ENCODE measurements around the gene ZHX3.

Gene ZHX3

DNA sequence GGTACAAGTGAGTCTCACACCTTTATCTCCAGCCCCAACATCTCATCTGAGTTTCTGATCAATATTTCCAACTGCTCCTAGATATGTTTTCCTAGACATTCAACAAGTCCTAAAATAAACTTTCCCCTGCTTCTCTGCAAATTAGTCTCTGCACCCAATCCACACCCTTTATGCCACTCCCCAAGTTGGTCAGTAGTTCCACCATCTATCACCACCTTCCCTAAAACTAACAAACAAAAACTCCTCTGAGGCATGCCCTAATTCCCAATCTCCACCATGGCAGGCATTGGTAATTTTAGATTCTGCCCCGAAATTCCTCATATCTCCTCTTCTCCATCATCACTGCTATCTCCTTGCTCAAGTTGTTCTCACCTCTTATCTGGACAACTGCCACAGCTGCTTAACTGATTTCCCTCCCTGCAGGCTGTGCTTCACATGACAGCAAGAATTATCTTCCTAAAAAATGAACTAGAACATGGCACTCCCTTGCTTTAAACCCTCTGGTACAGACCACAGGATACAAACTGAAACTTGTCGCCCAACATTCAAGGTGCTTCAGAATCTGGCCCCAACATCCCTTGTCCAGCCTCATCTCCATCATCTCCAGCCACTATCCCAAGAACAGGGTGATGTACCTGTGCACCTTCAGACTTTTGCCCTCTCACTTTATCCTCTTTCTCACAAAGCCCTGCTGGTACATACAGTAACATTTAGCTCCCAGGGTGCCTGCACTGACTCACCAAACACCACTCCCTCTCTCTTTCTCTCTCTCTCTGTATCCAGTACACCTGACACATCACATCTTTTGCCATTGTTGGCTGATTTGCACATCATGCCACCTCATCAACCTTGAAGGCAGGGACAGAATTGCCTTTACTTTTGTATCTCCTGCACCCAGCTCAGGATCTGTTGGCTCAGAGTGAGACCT lies 55.5 kb downstream of the ZHX3 start:
- no peak overlapping the region for H3K4ac ChIP-seq (ENCODE audit: low read depth, low read length)
- H2BK15ac ChIP-seq (replicated peaks; ENCODE audit: low read depth): no peak overlapping the region
- H4K8ac ChIP-seq (ENCODE audit: low read depth, low read length): no peak overlapping the region
- no peak overlapping the region for H3K27ac ChIP-seq (ENCODE audit: low read depth, low read length)
- no CpG with 5 or more reads among the region's 2 CpGs for WGBS (ENCODE audit: extremely low coverage, insufficient coverage, low lambda C conversion rate)
- no peak overlapping the region for H4K5ac ChIP-seq (ENCODE audit: low read length)
- peak; percentile 72 for DNase-seq
- no peaks in the 10 kb centered on the region for H3K79me2 ChIP-seq (ENCODE audit: control insufficient read depth, insufficient read depth, low read length)
- no peak overlapping the region for H2BK120ac ChIP-seq (ENCODE audit: low read depth, low read length)
- no peak overlapping the region for H3K56ac ChIP-seq (ENCODE audit: low read length)
- H3K9ac ChIP-seq (ENCODE audit: low read length): no peak overlapping the region
- no peak overlapping the region for H3K23ac ChIP-seq (ENCODE audit: low read length)
- no peak overlapping the region for H2BK5ac ChIP-seq (ENCODE audit: low read length)
- H3K36me3 ChIP-seq (ENCODE audit: control insufficient read depth, insufficient read depth, low read length): no peaks in the 10 kb centered on the region
- no peak overlapping the region for H3K4me3 ChIP-seq (ENCODE audit: low read length)
- H3K4me2 ChIP-seq (ENCODE audit: low read length): no peak overlapping the region
- H3K4me1 ChIP-seq (ENCODE audit: control insufficient read depth, low read depth, low read length): peaks cover 13% of the 10 kb centered on the region
- H3K27me3 ChIP-seq (ENCODE audit: insufficient read depth, low read length, poor library complexity): no peaks in the 10 kb centered on the region
- no peak overlapping the region for H2AK5ac ChIP-seq (ENCODE audit: low read length)
- no peak overlapping the region for H3K18ac ChIP-seq (ENCODE audit: low read length)
- no peaks in the 10 kb centered on the region for H3K79me1 ChIP-seq (ENCODE audit: low read length)

DNA sequence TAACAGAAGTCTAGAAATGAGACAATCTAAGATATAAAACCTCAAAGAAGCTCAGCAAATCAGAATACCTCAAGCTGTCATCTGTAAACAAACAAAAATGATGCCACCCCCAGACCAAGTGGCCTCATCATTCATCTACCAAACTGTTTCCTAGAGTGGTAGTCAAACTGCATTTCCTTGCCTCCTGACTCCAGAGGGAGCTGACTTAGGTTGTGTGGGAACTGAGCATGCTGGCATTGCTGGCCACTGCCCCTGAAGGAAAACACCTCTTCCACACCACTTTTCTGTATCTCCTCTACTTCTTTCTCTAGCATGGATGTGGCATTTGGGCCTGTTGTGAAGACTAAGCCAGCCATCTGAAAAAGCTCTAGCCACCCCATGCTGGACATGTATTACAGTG lies 56.3 kb downstream of the ZHX3 start:
- H3K79me2 ChIP-seq (ENCODE audit: control insufficient read depth, insufficient read depth, low read length): no peaks in the 10 kb centered on the region
- no peaks in the 10 kb centered on the region for H3K36me3 ChIP-seq (ENCODE audit: control insufficient read depth, insufficient read depth, low read length)
- no peak overlapping the region for H4K5ac ChIP-seq (ENCODE audit: low read length)
- no peak overlapping the region for H2BK15ac ChIP-seq (replicated peaks; ENCODE audit: low read depth)
- H3K4me1 ChIP-seq (ENCODE audit: control insufficient read depth, low read depth, low read length): peaks cover 13% of the 10 kb centered on the region
- DNase-seq: peak; percentile 63
- no peak overlapping the region for H3K4ac ChIP-seq (ENCODE audit: low read depth, low read length)
- no peak overlapping the region for H3K27ac ChIP-seq (ENCODE audit: low read depth, low read length)
- no peaks in the 10 kb centered on the region for H3K79me1 ChIP-seq (ENCODE audit: low read length)
- no peak overlapping the region for H2BK120ac ChIP-seq (ENCODE audit: low read depth, low read length)
- no peak overlapping the region for H3K4me2 ChIP-seq (ENCODE audit: low read length)
- H3K4me3 ChIP-seq (ENCODE audit: low read length): no peak overlapping the region
- H2AK5ac ChIP-seq (ENCODE audit: low read length): no peak overlapping the region
- peak overlapping the region; percentile 36 for H2BK5ac ChIP-seq (ENCODE audit: low read length)
- no peak overlapping the region for H3K9ac ChIP-seq (ENCODE audit: low read length)
- H3K18ac ChIP-seq (ENCODE audit: low read length): no peak overlapping the region
- H3K27me3 ChIP-seq (ENCODE audit: insufficient read depth, low read length, poor library complexity): no peaks in the 10 kb centered on the region
- H3K23ac ChIP-seq (ENCODE audit: low read length): no peak overlapping the region
- H3K56ac ChIP-seq (ENCODE audit: low read length): no peak overlapping the region
- H4K8ac ChIP-seq (ENCODE audit: low read depth, low read length): no peak overlapping the region

DNA sequence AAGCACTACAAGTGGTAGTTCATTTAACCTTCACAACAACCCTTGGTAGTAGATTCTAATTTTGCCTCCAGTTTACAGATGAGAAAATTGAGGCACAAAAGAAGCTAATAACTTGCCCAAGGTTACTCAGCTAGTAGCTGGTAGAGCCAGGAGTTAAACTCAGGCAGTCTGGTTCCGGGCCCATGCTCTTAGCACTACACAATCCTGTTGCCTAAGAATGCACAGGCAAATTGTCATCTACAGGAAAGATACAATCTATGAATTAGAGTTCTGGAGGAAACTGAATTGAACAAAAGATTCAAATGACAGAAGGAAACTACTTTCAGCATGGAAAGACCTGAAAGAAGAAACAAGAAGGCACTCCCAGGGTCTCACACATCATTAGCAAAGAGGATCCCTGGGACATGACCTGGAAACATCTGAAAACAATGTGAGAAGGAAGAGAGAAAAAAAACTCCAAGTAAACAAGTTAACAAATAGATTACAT lies 56.8 kb downstream of the ZHX3 start:
- H3K79me2 ChIP-seq (ENCODE audit: control insufficient read depth, insufficient read depth, low read length): no peaks in the 10 kb centered on the region
- H2AK5ac ChIP-seq (ENCODE audit: low read length): no peak overlapping the region
- H3K9ac ChIP-seq (ENCODE audit: low read length): no peak overlapping the region
- H3K56ac ChIP-seq (ENCODE audit: low read length): no peak overlapping the region
- H4K8ac ChIP-seq (ENCODE audit: low read depth, low read length): no peak overlapping the region
- no peak overlapping the region for H2BK5ac ChIP-seq (ENCODE audit: low read length)
- no peaks in the 10 kb centered on the region for H3K27me3 ChIP-seq (ENCODE audit: insufficient read depth, low read length, poor library complexity)
- no peak overlapping the region for H3K27ac ChIP-seq (ENCODE audit: low read depth, low read length)
- WGBS (ENCODE audit: extremely low coverage, insufficient coverage, low lambda C conversion rate): no CpG with 5 or more reads among the region's 1 CpG
- H3K4me2 ChIP-seq (ENCODE audit: low read length): no peak overlapping the region
- peak; percentile 58 for DNase-seq
- no peak overlapping the region for H2BK15ac ChIP-seq (replicated peaks; ENCODE audit: low read depth)
- no peak overlapping the region for H3K23ac ChIP-seq (ENCODE audit: low read length)
- no peak overlapping the region for H4K5ac ChIP-seq (ENCODE audit: low read length)
- H3K4me1 ChIP-seq (ENCODE audit: control insufficient read depth, low read depth, low read length): peaks cover 13% of the 10 kb centered on the region
- H3K4me3 ChIP-seq (ENCODE audit: low read length): no peak overlapping the region
- H2BK120ac ChIP-seq (ENCODE audit: low read depth, low read length): no peak overlapping the region
- H3K18ac ChIP-seq (ENCODE audit: low read length): no peak overlapping the region
- no peaks in the 10 kb centered on the region for H3K36me3 ChIP-seq (ENCODE audit: control insufficient read depth, insufficient read depth, low read length)
- no peak overlapping the region for H3K4ac ChIP-seq (ENCODE audit: low read depth, low read length)
- H3K79me1 ChIP-seq (ENCODE audit: low read length): no peaks in the 10 kb centered on the region

DNA sequence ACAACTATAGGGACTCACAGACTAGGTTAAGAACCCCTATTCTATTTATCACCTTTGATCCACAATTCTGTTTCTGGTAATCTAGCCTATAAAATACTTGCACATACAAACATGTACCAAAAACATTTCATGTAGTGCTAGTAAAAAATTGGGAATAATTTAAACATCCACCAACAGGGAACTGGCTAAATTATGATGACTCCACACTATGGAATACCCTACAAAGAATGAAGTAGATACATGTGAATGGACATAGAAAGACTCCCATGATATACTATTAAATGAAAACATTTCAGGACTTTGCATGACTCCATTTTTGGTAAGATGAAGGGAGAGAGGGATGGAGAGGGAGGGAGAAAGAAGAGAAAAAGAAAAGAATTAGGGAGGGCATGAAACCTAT lies 58.2 kb downstream of the ZHX3 start:
- no peak overlapping the region for H3K27ac ChIP-seq (ENCODE audit: low read depth, low read length)
- H3K4ac ChIP-seq (ENCODE audit: low read depth, low read length): no peak overlapping the region
- H2BK15ac ChIP-seq (replicated peaks; ENCODE audit: low read depth): no peak overlapping the region
- no peak overlapping the region for H4K8ac ChIP-seq (ENCODE audit: low read depth, low read length)
- H3K56ac ChIP-seq (ENCODE audit: low read length): no peak overlapping the region
- peaks cover 13% of the 10 kb centered on the region for H3K4me1 ChIP-seq (ENCODE audit: control insufficient read depth, low read depth, low read length)
- H2AK5ac ChIP-seq (ENCODE audit: low read length): no peak overlapping the region
- H3K27me3 ChIP-seq (ENCODE audit: insufficient read depth, low read length, poor library complexity): no peaks in the 10 kb centered on the region
- H3K79me1 ChIP-seq (ENCODE audit: low read length): no peaks in the 10 kb centered on the region
- no peak overlapping the region for H3K18ac ChIP-seq (ENCODE audit: low read length)
- H3K36me3 ChIP-seq (ENCODE audit: control insufficient read depth, insufficient read depth, low read length): no peaks in the 10 kb centered on the region
- H4K5ac ChIP-seq (ENCODE audit: low read length): no peak overlapping the region
- H3K9ac ChIP-seq (ENCODE audit: low read length): no peak overlapping the region
- H3K4me3 ChIP-seq (ENCODE audit: low read length): no peak overlapping the region
- no peak overlapping the region for H2BK120ac ChIP-seq (ENCODE audit: low read depth, low read length)
- DNase-seq: no peak
- no peak overlapping the region for H3K4me2 ChIP-seq (ENCODE audit: low read length)
- H3K23ac ChIP-seq (ENCODE audit: low read length): no peak overlapping the region
- H2BK5ac ChIP-seq (ENCODE audit: low read length): no peak overlapping the region
- H3K79me2 ChIP-seq (ENCODE audit: control insufficient read depth, insufficient read depth, low read length): no peaks in the 10 kb centered on the region

DNA sequence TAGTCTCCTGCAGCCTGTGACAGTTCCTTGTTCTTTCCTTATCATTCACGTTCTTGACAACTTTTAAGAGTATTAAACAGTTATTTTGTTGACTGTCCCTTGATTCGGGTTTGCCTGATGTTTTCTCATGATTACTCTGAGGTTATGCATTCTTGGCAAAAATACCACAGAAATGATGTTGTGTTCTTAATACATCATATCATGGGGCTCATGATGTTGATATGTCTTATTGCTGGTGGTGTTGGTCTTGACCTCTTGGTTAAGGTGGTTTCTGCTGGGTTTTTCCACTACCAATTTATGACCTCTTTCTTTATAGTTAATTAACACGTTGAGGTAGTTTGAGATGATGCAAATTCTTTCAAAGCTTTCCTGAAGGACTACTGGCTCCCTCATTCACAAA lies 59.1 kb downstream of the ZHX3 start:
- Histone ChIP-seq H3K4ac (ENCODE audit: low read depth, low read length) (no peak overlapping the region), H4K5ac (ENCODE audit: low read length) (no peak overlapping the region), H3K79me2 (ENCODE audit: control insufficient read depth, insufficient read depth, low read length) (no peaks in the 10 kb centered on the region), H3K18ac (ENCODE audit: low read length) (no peak overlapping the region), H4K8ac (ENCODE audit: low read depth, low read length) (no peak overlapping the region), H2BK120ac (ENCODE audit: low read depth, low read length) (no peak overlapping the region), H3K23ac (ENCODE audit: low read length) (no peak overlapping the region), H3K4me3 (ENCODE audit: low read length) (no peak overlapping the region), H3K36me3 (ENCODE audit: control insufficient read depth, insufficient read depth, low read length) (no peaks in the 10 kb centered on the region), H3K4me2 (ENCODE audit: low read length) (no peak overlapping the region), H2AK5ac (ENCODE audit: low read length) (no peak overlapping the region), H3K4me1 (ENCODE audit: control insufficient read depth, low read depth, low read length) (peaks cover 13% of the 10 kb centered on the region), H3K79me1 (ENCODE audit: low read length) (no peaks in the 10 kb centered on the region), H3K56ac (ENCODE audit: low read length) (no peak overlapping the region), H3K9ac (ENCODE audit: low read length) (no peak overlapping the region), H3K27me3 (ENCODE audit: insufficient read depth, low read length, poor library complexity) (no peaks in the 10 kb centered on the region), H2BK15ac (replicated peaks; ENCODE audit: low read depth) (no peak overlapping the region), H3K27ac (ENCODE audit: low read depth, low read length) (no peak overlapping the region), H2BK5ac (ENCODE audit: low read length) (no peak overlapping the region)
- WGBS (ENCODE audit: extremely low coverage, insufficient coverage, low lambda C conversion rate): no CpG with 5 or more reads among the region's 3 CpGs
- DNase-seq: no peak

DNA sequence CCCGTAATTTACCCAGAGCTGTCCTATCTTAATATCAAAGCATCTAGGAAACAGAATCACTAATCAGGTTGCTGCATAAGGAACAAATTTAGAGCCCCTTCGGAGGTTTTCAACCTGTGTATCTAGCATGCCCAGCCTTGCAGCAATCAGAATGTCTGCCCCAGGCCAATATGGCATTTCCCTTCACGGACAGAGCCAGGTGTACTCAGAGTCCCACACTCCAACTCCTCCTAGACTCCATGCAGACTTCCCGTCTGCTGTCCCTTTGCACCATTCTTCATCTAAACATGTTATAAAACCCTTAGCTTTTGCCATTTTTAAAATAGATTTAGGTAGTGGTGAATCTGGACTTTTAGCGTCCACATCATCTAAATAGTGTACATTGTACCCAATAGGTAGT lies 61.0 kb downstream of the ZHX3 start:
- no peak for DNase-seq
- H3K4me1 ChIP-seq (ENCODE audit: control insufficient read depth, low read depth, low read length): peaks cover 7% of the 10 kb centered on the region
- no CpG with 5 or more reads among the region's 5 CpGs for WGBS (ENCODE audit: extremely low coverage, insufficient coverage, low lambda C conversion rate)
- no peak overlapping the region for H3K18ac ChIP-seq (ENCODE audit: low read length)
- H3K56ac ChIP-seq (ENCODE audit: low read length): no peak overlapping the region
- H3K79me2 ChIP-seq (ENCODE audit: control insufficient read depth, insufficient read depth, low read length): no peaks in the 10 kb centered on the region
- no peaks in the 10 kb centered on the region for H3K36me3 ChIP-seq (ENCODE audit: control insufficient read depth, insufficient read depth, low read length)
- H4K8ac ChIP-seq (ENCODE audit: low read depth, low read length): no peak overlapping the region
- no peaks in the 10 kb centered on the region for H3K27me3 ChIP-seq (ENCODE audit: insufficient read depth, low read length, poor library complexity)
- H3K4me2 ChIP-seq (ENCODE audit: low read length): no peak overlapping the region
- H3K27ac ChIP-seq (ENCODE audit: low read depth, low read length): no peak overlapping the region
- H3K9ac ChIP-seq (ENCODE audit: low read length): no peak overlapping the region
- H3K4ac ChIP-seq (ENCODE audit: low read depth, low read length): no peak overlapping the region
- H2BK5ac ChIP-seq (ENCODE audit: low read length): no peak overlapping the region
- no peaks in the 10 kb centered on the region for H3K79me1 ChIP-seq (ENCODE audit: low read length)
- H4K5ac ChIP-seq (ENCODE audit: low read length): no peak overlapping the region
- H2AK5ac ChIP-seq (ENCODE audit: low read length): no peak overlapping the region
- no peak overlapping the region for H2BK15ac ChIP-seq (replicated peaks; ENCODE audit: low read depth)
- no peak overlapping the region for H3K23ac ChIP-seq (ENCODE audit: low read length)
- H3K4me3 ChIP-seq (ENCODE audit: low read length): no peak overlapping the region
- H2BK120ac ChIP-seq (ENCODE audit: low read depth, low read length): no peak overlapping the region
